ENCODE results near the gene PRDM1. TPM values are rescaled to one million over a fixed set of nuclear protein-coding genes. Genes with fewer than 3 reads are reported as not detected.

Gene PRDM1
- total RNA-seq, 4 donors from 2014 or later, result 7.0 to 20.8 (median 10.3) TPM

DNA sequence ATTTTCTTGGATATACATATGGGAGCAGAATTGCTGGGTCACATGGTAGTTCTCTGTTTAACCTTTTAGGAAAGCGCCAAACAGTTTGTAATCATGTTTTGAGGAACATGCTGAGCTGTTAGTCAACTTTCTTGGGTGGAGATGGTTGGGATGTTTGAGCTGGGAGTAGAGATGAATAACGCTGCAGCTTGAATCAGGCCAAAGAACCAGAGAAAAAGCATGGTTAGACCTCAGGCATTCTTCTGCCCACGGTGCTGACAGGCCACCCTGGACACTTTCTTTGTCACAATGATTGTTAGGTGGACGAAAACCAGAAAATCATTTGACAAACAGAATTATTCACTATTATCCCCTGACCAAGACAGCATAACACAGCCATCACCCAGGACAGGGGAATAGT is 66.8 kb downstream of the PRDM1 start:
- TF ChIP-seq CTCF (IDR thresholded peaks at IDR 0.05), result no peak
- DNase-seq (ENCODE audit: low spot score) (no peak), ATAC-seq (ENCODE audit: low FRiP score) (no peak)

DNA sequence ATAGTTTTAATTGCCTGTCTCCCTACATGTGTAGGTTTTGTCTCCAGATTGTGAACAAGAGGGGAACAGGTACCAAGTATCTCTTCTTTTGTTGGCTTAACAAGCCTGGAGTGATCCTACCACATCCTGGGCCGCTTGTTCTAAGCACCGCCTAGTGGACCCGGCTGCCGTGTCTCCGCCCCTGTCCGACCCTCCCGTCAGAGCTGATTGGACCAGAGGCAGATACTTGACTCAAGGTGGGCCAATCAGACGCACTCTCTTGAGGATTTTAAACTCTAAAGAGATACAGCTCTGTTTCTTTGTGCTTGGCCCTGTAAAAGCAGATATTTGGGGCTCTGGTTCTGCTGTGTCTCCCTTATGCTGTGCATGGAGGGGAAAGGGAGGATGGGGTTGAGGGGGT is 68.2 kb downstream of the PRDM1 start:
- DNase-seq (ENCODE audit: low spot score) (no peak), ATAC-seq (ENCODE audit: low FRiP score) (no peak)
- no peak for TF ChIP-seq CTCF (IDR thresholded peaks at IDR 0.05)

DNA sequence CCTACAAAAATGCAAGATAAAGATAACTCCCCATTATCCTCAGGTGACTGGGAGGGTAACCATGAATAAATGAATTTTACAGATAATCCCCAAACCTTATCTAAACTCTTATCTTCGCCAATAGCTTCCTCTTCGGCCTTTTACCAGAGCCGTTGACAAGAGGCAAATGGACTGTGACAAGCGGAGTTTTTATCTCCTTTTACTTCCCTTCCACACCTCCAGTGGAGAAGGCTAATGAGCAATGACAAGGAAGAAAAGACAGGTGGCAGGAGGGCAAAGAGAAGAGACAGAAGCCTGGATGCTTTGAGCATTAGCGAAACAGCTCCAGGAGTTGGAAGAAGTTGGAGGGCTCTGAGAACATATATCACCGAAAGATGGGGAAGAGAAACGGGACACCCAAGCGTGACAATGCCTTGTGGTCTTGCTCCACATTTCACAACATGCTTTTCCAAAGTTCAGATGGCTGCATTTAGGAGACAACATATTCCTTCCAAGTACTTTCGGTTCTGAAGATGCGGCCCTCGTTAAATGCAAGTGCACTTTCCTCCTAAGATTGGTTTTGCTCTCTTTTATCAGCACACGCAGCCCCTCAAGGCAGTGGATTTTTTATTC is 69.2 kb downstream of the PRDM1 start:
- DNase-seq (ENCODE audit: low spot score) (no peak), ATAC-seq (ENCODE audit: low FRiP score) (no peak)
- no peak for TF ChIP-seq CTCF (IDR thresholded peaks at IDR 0.05)

DNA sequence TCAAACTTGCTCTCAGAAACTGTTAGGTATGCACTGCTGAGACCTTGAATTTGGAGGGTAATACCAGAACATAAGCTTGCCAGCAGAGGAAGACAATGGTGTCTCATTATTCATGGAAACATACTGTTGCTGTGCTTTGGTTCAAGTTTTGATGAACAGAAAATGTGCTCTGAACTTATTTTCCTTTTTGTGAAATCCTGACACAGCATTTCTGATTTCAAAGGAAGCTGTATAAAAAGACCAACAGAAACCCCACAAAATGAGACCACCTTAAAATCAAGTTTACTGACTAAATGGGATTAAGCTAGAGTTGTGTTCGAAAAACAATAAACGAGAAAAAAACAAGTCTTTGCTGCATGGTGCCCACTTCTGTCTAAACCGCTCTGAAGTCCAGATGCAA is 70.3 kb downstream of the PRDM1 start:
- ATAC-seq (ENCODE audit: low FRiP score) (no peak), DNase-seq (ENCODE audit: low spot score) (no peak)
- TF ChIP-seq CTCF (IDR thresholded peaks at IDR 0.05), result no peak

- ATAC-seq (ENCODE audit: low FRiP score) (no peak), DNase-seq (ENCODE audit: low spot score) (no peak)
- no peak for TF ChIP-seq CTCF (IDR thresholded peaks at IDR 0.05)
Observed at GRCh38 chr6:106156863-106157262, 70.7 kb downstream of the PRDM1 start.

DNA sequence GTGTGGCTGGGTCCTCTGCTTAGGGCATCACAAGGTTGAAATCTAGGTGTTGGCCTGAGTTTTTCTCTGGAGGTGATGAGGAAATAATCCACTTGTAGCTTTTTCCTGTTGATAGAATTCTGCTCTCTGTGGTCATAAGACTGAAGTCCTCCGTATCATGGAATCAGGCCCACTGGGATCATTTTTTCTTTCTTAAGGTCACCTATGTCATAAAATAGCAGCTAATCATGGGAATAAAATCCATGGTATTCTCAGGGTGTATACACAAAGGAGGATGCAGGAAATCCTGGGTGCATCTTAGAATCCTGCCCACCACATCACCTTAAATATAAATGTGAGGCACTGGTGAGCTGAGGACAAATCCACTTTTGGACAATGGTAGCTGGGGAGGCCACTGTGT is 72.7 kb downstream of the PRDM1 start:
- DNase-seq (ENCODE audit: low spot score) (no peak), ATAC-seq (ENCODE audit: low FRiP score) (no peak)
- TF ChIP-seq CTCF (IDR thresholded peaks at IDR 0.05), result no peak

Other genes starting within 250 kb of the PRDM1 start
- 10 to 100 TPM; 27.8 to 40.0 (median 31.8) TPM for gene ATG5, start 239.4 kb downstream of the PRDM1 start, total RNA-seq